Measurements from ENCODE around the gene AVPR1B. TPM values are rescaled to one million over a fixed set of nuclear protein-coding genes. Genes with fewer than 3 reads are reported as not detected.

Gene AVPR1B
- total RNA-seq, 1 experiment from 2014 or later, result not detected

GRCh38 chr1:206101351-206102045, 15.7 kb downstream of the AVPR1B start:
- H3K27me3 ChIP-seq, result no peaks in the 10 kb centered on the region
- no peak for DNase-seq
- H3K4me3 ChIP-seq, result no peak overlapping the region
- H3K9me3 ChIP-seq, result no peaks in the 10 kb centered on the region
- H3K36me3 ChIP-seq, result no peaks in the 10 kb centered on the region

- Histone ChIP-seq H3K4me3 (no peak overlapping the region), H3K9me3 (no peaks in the 10 kb centered on the region), H3K27me3 (no peaks in the 10 kb centered on the region), H3K36me3 (no peaks in the 10 kb centered on the region)
- no peak for DNase-seq
These were observed 16.9 kb downstream of the AVPR1B start for GRCh38 chr1:206100226-206100815.

- Histone ChIP-seq H3K36me3 (no peaks in the 10 kb centered on the region), H3K4me3 (no peak overlapping the region), H3K27me3 (no peaks in the 10 kb centered on the region), H3K9me3 (no peaks in the 10 kb centered on the region)
- no peak for DNase-seq
These were observed 18.8 kb downstream of the AVPR1B start for GRCh38 chr1:206098242-206098919.

GRCh38 chr1:206097381-206097780, 19.8 kb downstream of the AVPR1B start:
- no peaks in the 10 kb centered on the region for H3K36me3 ChIP-seq

GRCh38 chr1:206094024-206094423, 23.2 kb downstream of the AVPR1B start:
- Histone ChIP-seq H3K27me3 (no peaks in the 10 kb centered on the region), H3K9me3 (no peaks in the 10 kb centered on the region), H3K4me3 (no peak overlapping the region), H3K36me3 (no peaks in the 10 kb centered on the region)
- no peak for DNase-seq

More at GRCh38 chr1:206097381-206097780, 19.8 kb downstream of the AVPR1B start:
- Histone ChIP-seq H3K9me3 (no peaks in the 10 kb centered on the region), H3K4me3 (no peak overlapping the region), H3K27me3 (no peaks in the 10 kb centered on the region)
- no peak for DNase-seq

GRCh38 chr1:206089341-206089740, 27.8 kb downstream of the AVPR1B start:
- Histone ChIP-seq H3K27me3 (no peaks in the 10 kb centered on the region), H3K9me3 (no peaks in the 10 kb centered on the region), H3K36me3 (no peaks in the 10 kb centered on the region), H3K4me3 (no peak overlapping the region)
- no peak for DNase-seq

- Histone ChIP-seq H3K4me3 (no peak overlapping the region), H3K36me3 (no peaks in the 10 kb centered on the region), H3K9me3 (no peaks in the 10 kb centered on the region), H3K27me3 (no peaks in the 10 kb centered on the region)
- DNase-seq, result no peak
These were observed 30.1 kb downstream of the AVPR1B start for GRCh38 chr1:206087091-206087490.

GRCh38 chr1:206083750-206084149, 33.4 kb downstream of the AVPR1B start:
- no peaks in the 10 kb centered on the region for H3K27me3 ChIP-seq
- DNase-seq, result no peak
- no peaks in the 10 kb centered on the region for H3K9me3 ChIP-seq
- H3K36me3 ChIP-seq, result no peaks in the 10 kb centered on the region
- no peak overlapping the region for H3K4me3 ChIP-seq

GRCh38 chr1:206082831-206083695, 34.1 kb downstream of the AVPR1B start:
- Histone ChIP-seq H3K27me3 (no peaks in the 10 kb centered on the region), H3K4me3 (no peak overlapping the region), H3K36me3 (no peaks in the 10 kb centered on the region), H3K9me3 (no peaks in the 10 kb centered on the region)
- no peak for DNase-seq

GRCh38 chr1:206081856-206082255, 35.3 kb downstream of the AVPR1B start:
- Histone ChIP-seq H3K4me3 (no peak overlapping the region), H3K27me3 (no peaks in the 10 kb centered on the region), H3K36me3 (no peaks in the 10 kb centered on the region), H3K9me3 (no peaks in the 10 kb centered on the region)
- no peak for DNase-seq

- Histone ChIP-seq H3K27me3 (no peaks in the 10 kb centered on the region), H3K9me3 (no peaks in the 10 kb centered on the region), H3K36me3 (no peaks in the 10 kb centered on the region), H3K4me3 (no peak overlapping the region)
- DNase-seq, result no peak
These were observed 37.0 kb downstream of the AVPR1B start for GRCh38 chr1:206080026-206080820.

- no peaks in the 10 kb centered on the region for H3K9me3 ChIP-seq
- no peak for DNase-seq
- H3K27me3 ChIP-seq, result no peaks in the 10 kb centered on the region
- H3K4me3 ChIP-seq, result no peak overlapping the region
- no peaks in the 10 kb centered on the region for H3K36me3 ChIP-seq
These were observed 38.1 kb downstream of the AVPR1B start for GRCh38 chr1:206079135-206079534.

- peak; percentile 84 for DNase-seq
- H3K27me3 ChIP-seq, result no peaks in the 10 kb centered on the region
- H3K9me3 ChIP-seq, result no peaks in the 10 kb centered on the region
- no peak overlapping the region for H3K4me3 ChIP-seq
- H3K36me3 ChIP-seq, result no peaks in the 10 kb centered on the region
These were observed 41.1 kb downstream of the AVPR1B start for GRCh38 chr1:206075786-206076755.

- Histone ChIP-seq H3K27me3 (no peaks in the 10 kb centered on the region), H3K36me3 (no peaks in the 10 kb centered on the region), H3K9me3 (no peaks in the 10 kb centered on the region), H3K4me3 (no peak overlapping the region)
- DNase-seq, result peak; percentile 35
These were observed 42.3 kb downstream of the AVPR1B start for GRCh38 chr1:206074839-206075238.

- Histone ChIP-seq H3K27me3 (peaks cover 3% of the 10 kb centered on the region; the same call in 1 of the 2 replicates), H3K9me3 (no peaks in the 10 kb centered on the region), H3K36me3 (no peaks in the 10 kb centered on the region), H3K4me3 (no peak overlapping the region)
- no peak for DNase-seq
These were observed 46.4 kb downstream of the AVPR1B start for GRCh38 chr1:206070627-206071304.

All from MG63 (cell line).